Liver (tissue), 9 donors: ENCODE measurements around the gene EXD3. TPM values are rescaled to one million over a fixed set of nuclear protein-coding genes. Genes with fewer than 3 reads are reported as not detected.

ENCODE experiments used
- DNase-seq: peaks from one replicate; pipeline ENCODE4 v3.0.0-alpha.2; 2017; ENCODE audit warnings: low spot score
- H3K27ac ChIP-seq, 2 donors: one replicate each; pipeline ENCODE4 v1.7.0; 2013; ENCODE audit warnings: inconsistent platforms in 2 of 2, low read length in 2 of 2, control low read depth in 1 of 2, low read depth in 1 of 2, mild to moderate bottlenecking in 1 of 2
- H3K27me3 ChIP-seq, 4 donors: one replicate each; pipeline versions ENCODE4 v1.6.1 to v1.7.0; 2013; ENCODE audit warnings: low read length in 3 of 4, inconsistent platforms in 1 of 4, mild to moderate bottlenecking in 1 of 4, moderate library complexity in 1 of 4; ENCODE audit not compliant: control insufficient read depth in 4 of 4, insufficient read depth in 4 of 4
- H3K36me3 ChIP-seq, 4 donors: one replicate each; pipeline versions ENCODE4 v1.6.1 to v1.7.0; 2013; ENCODE audit warnings: low read length in 3 of 4, mild to moderate bottlenecking in 3 of 4, low read depth in 1 of 4, moderate library complexity in 1 of 4; ENCODE audit not compliant: control insufficient read depth in 4 of 4, insufficient read depth in 3 of 4
- H3K4me1 ChIP-seq, 4 donors: one replicate each; pipeline versions ENCODE4 v1.6.1 to v1.7.0; 2013; ENCODE audit warnings: low read length in 3 of 4, mild to moderate bottlenecking in 3 of 4, moderate library complexity in 1 of 4; ENCODE audit not compliant: control insufficient read depth in 4 of 4, insufficient read depth in 4 of 4
- H3K4me3 ChIP-seq, 3 donors: one replicate each; pipeline versions ENCODE4 v1.6.1 to v1.7.0; 2013; ENCODE audit warnings: low read length in 3 of 3, control low read depth in 1 of 3, low read depth in 1 of 3, mild to moderate bottlenecking in 1 of 3
- H3K9ac ChIP-seq, 2 donors: one replicate each; pipeline ENCODE4 v1.7.0; 2013; ENCODE audit warnings: low read length in 2 of 2, mild to moderate bottlenecking in 2 of 2, moderate library complexity in 2 of 2, control low read depth in 1 of 2, low read depth in 1 of 2
- H3K9me3 ChIP-seq, 4 donors: one replicate each; pipeline versions ENCODE4 v1.6.1 to v1.7.0; 2013; ENCODE audit warnings: low read length in 3 of 4; ENCODE audit not compliant: control insufficient read depth in 4 of 4
- ATF3 ChIP-seq: IDR thresholded peaks from 2 replicates; pipeline ENCODE4 v1.6.1; 2016; ENCODE audit warnings: antibody characterized with exemption
- CTCF ChIP-seq: fragments of 150-350 bp; IDR thresholded peaks from 2 replicates; pipeline ENCODE4 v1.5.1; 2017; ENCODE audit warnings: improper control_type of control experiment, low read depth, low read length; ENCODE audit not compliant: missing input control
- EGR1 ChIP-seq, 2 donors: IDR thresholded peaks; 2 replicates each; pipeline ENCODE4 v1.6.1; 2016 to 2018; ENCODE audit warnings: antibody characterized with exemption in 2 of 2, low read depth in 2 of 2
- FOXA1 ChIP-seq: IDR thresholded peaks from 2 replicates; pipeline ENCODE4 v1.6.1; 2016; ENCODE audit warnings: antibody characterized with exemption
- FOXA2 ChIP-seq: IDR thresholded peaks from 2 replicates; pipeline ENCODE4 v1.6.1; 2016; ENCODE audit warnings: antibody characterized with exemption
- GABPA ChIP-seq, 2 donors: IDR thresholded peaks in 1 of 2; conservative IDR thresholded peaks in 1 of 2; 2 replicates each; pipeline ENCODE4 v1.6.1; 2016; ENCODE audit warnings: antibody characterized with exemption in 2 of 2, mild to moderate bottlenecking in 1 of 2, moderate library complexity in 1 of 2
- HNF4A ChIP-seq, 2 donors: conservative IDR thresholded peaks; 2 replicates each; pipeline ENCODE4 v1.6.1; 2016; ENCODE audit warnings: antibody characterized with exemption in 2 of 2, mild to moderate bottlenecking in 2 of 2
- HNF4G ChIP-seq: IDR thresholded peaks from 2 replicates; pipeline ENCODE4 v1.6.1; 2016; ENCODE audit warnings: antibody characterized with exemption
- JUND ChIP-seq, 2 donors: IDR thresholded peaks; 2 replicates each; pipeline ENCODE4 v1.6.1; 2016; ENCODE audit warnings: antibody characterized with exemption in 2 of 2
- NR2F2 ChIP-seq: IDR thresholded peaks from 2 replicates; pipeline ENCODE4 v1.6.1; 2016; ENCODE audit warnings: antibody characterized with exemption
- RAD21 ChIP-seq, 2 donors: IDR thresholded peaks; 2 replicates each; pipeline ENCODE4 v1.6.1; 2016; ENCODE audit warnings: antibody characterized with exemption in 2 of 2, mild to moderate bottlenecking in 2 of 2
- REST ChIP-seq: IDR thresholded peaks from 2 replicates; pipeline ENCODE4 v1.6.1; 2016; ENCODE audit warnings: antibody characterized with exemption, mild to moderate bottlenecking
- RXRA ChIP-seq, 2 donors: IDR thresholded peaks; 2 replicates each; pipeline ENCODE4 v1.6.1; 2017 to 2018; ENCODE audit warnings: antibody characterized with exemption in 2 of 2, mild to moderate bottlenecking in 1 of 2
- SP1 ChIP-seq: IDR thresholded peaks from 2 replicates; pipeline ENCODE4 v1.6.1; 2018; ENCODE audit warnings: antibody characterized with exemption, mild to moderate bottlenecking
- TAF1 ChIP-seq: conservative IDR thresholded peaks from 2 replicates; pipeline ENCODE4 v1.6.1; 2016; ENCODE audit warnings: antibody characterized with exemption, mild to moderate bottlenecking
- YY1 ChIP-seq: IDR thresholded peaks from 2 replicates; pipeline ENCODE4 v1.6.1; 2016; ENCODE audit warnings: antibody characterized with exemption, mild to moderate bottlenecking
- WGBS: extraction: QIAGEN DNeasy Blood & Tissue Kit; methylation state at CpG from one replicate; pipeline ENCODE4 v1.1.7; 2013; 5-methylcytosine and 5-hydroxymethylcytosine counted together
- polyA plus RNA-seq, 2 donors: library from polyadenylated mRNA; stranded (reverse) in 1 of 2; unstranded in 1 of 2; fragments of 200-250 nt in 1 of 2; fragments of >200 nt in 1 of 2; fragmentation: Nextera tagmentation in 1 of 2; extraction: Ambion mirVana in 1 of 2; gene quantifications; one replicate each; pipeline versions ENCODE4 v1.2.1 to v1.2.3, GENCODE V29; 2013 to 2015
- total RNA-seq, 2 donors: library from RNA; depleted of rRNA; stranded (reverse); fragments of >200 nt; gene quantifications; one replicate each; pipeline ENCODE4 v1.2.3, GENCODE V29; 2014
- TF ChIP-seq, protein P1 (sequence below): IDR thresholded peaks from 2 replicates; pipeline ENCODE4 v1.6.1; 2016; ENCODE audit warnings: antibody characterized with exemption
- TF ChIP-seq, protein P2 (sequence below): IDR thresholded peaks from 2 replicates; pipeline ENCODE4 v1.6.1; 2016; ENCODE audit warnings: antibody characterized with exemption
- donor health status: healthy.
- donor health status: healthy.
- donor health status: healthy.
- donor health status: healthy.
- donor health status: healthy.

EXD3 gene
- total and polyA plus RNA-seq, 4 donors: 2.5 to 6.7 (median 3.7) TPM

DNA sequence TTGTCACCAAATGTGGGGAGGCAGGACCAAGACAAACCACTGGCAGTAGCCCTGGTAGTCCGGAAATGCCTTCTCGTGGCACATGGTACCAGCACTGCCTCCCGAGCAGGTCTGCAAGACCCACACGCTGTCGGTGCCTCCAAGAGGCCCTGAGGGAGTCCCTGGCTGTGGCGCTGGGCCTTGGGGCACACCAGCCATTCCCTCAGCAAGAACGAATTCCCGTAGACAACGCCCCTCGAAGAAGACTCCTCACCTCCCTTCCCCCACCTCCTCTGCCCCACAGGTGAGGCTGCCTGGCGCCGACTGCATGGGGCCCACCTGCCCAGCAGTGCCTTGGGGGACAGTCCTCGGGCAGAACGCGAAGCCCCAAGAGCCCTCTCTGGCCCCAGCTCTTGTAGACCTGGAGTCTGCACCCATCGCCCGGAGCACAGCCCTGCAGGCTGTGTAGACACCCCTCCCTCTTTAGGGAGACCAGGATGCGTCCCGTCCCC is 56.0 kb downstream of the EXD3 start:
- TF ChIP-seq HNF4G: no peak
- no peak for TF ChIP-seq FOXA2
- no peak for TF ChIP-seq GABPA (IDR thresholded peaks at IDR 0.05 in 1 of 2, conservative IDR thresholded peaks at IDR 0.05 in 1 of 2)
- TF ChIP-seq, protein P1, sequence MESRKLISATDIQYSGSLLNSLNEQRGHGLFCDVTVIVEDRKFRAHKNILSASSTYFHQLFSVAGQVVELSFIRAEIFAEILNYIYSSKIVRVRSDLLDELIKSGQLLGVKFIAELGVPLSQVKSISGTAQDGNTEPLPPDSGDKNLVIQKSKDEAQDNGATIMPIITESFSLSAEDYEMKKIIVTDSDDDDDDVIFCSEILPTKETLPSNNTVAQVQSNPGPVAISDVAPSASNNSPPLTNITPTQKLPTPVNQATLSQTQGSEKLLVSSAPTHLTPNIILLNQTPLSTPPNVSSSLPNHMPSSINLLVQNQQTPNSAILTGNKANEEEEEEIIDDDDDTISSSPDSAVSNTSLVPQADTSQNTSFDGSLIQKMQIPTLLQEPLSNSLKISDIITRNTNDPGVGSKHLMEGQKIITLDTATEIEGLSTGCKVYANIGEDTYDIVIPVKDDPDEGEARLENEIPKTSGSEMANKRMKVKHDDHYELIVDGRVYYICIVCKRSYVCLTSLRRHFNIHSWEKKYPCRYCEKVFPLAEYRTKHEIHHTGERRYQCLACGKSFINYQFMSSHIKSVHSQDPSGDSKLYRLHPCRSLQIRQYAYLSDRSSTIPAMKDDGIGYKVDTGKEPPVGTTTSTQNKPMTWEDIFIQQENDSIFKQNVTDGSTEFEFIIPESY: no peak
- TF ChIP-seq YY1: no peak
- no peak for TF ChIP-seq HNF4A (conservative IDR thresholded peaks at IDR 0.05)
- TF ChIP-seq ATF3: no peak
- TF ChIP-seq TAF1: no peak
- no peak for TF ChIP-seq RXRA (IDR thresholded peaks at IDR 0.05)
- TF ChIP-seq JUND (IDR thresholded peaks at IDR 0.05): no peak
- TF ChIP-seq, protein P2, sequence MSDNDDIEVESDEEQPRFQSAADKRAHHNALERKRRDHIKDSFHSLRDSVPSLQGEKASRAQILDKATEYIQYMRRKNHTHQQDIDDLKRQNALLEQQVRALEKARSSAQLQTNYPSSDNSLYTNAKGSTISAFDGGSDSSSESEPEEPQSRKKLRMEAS: no peak
- no peak for TF ChIP-seq NR2F2
- TF ChIP-seq CTCF: no peak
- TF ChIP-seq FOXA1: no peak
- TF ChIP-seq RAD21 (IDR thresholded peaks at IDR 0.05): no peak
- no peak for TF ChIP-seq SP1
- no peak for TF ChIP-seq EGR1 (IDR thresholded peaks at IDR 0.05; ENCODE audit: low read depth in 2 of 2)
- TF ChIP-seq REST: no peak
- H3K27ac ChIP-seq: no peak overlapping the region
- H3K9ac ChIP-seq: no peak overlapping the region
- H3K4me3 ChIP-seq: no peak overlapping the region
- peaks cover 0 to 3% (median 0%) of the 10 kb centered on the region in 4 donors for H3K36me3 ChIP-seq
- H3K4me1 ChIP-seq: no peaks in the 10 kb centered on the region
- H3K9me3 ChIP-seq: no peaks in the 10 kb centered on the region
- no peak for DNase-seq
- WGBS: 98% methylated on average over 19 of the region's 19 CpGs
- no peaks in the 10 kb centered on the region for H3K27me3 ChIP-seq
